GM18505 (cell line): ENCODE measurements around the gene CPED1.

Experiments used
- ATAC-seq: cut with Tn5 transposase; IDR thresholded peaks from one replicate; pipeline ENCODE4 v1.9.1; 2021; ENCODE audit not compliant: unreplicated experiment
- POLR2A ChIP-seq: IDR thresholded peaks from 4 replicates; pipeline ENCODE4 v1.6.1; 2011; ENCODE audit warnings: borderline replicate concordance; ENCODE audit not compliant: insufficient read depth, insufficient read length; ENCODE audit errors: extremely low read depth

CPED1 gene

GRCh38 chr7:121005996-121006584 is 17.6 kb downstream of the CPED1 start:
- no peak for ATAC-seq
- TF ChIP-seq POLR2A: no peak

GRCh38 chr7:121006711-121007315 is 18.3 kb downstream of the CPED1 start:
- no peak for TF ChIP-seq POLR2A

GRCh38 chr7:121008816-121009215 is 20.3 kb downstream of the CPED1 start:
- ATAC-seq: no peak
- no peak for TF ChIP-seq POLR2A

More at GRCh38 chr7:121006711-121007315, 18.3 kb downstream of the CPED1 start:
- ATAC-seq: no peak

- ATAC-seq: no peak
- no peak for TF ChIP-seq POLR2A
Measured at GRCh38 chr7:121011401-121011800, 22.9 kb downstream of the CPED1 start.

GRCh38 chr7:121012170-121012874 is 23.8 kb downstream of the CPED1 start:
- no peak for TF ChIP-seq POLR2A
- ATAC-seq: no peak

GRCh38 chr7:121012919-121013318 is 24.4 kb downstream of the CPED1 start:
- no peak for TF ChIP-seq POLR2A
- ATAC-seq: no peak

- no peak for ATAC-seq
- no peak for TF ChIP-seq POLR2A
Measured at GRCh38 chr7:121015560-121015959, 27.0 kb downstream of the CPED1 start.

GRCh38 chr7:121016966-121017365 is 28.5 kb downstream of the CPED1 start:
- ATAC-seq: no peak
- no peak for TF ChIP-seq POLR2A

GRCh38 chr7:121017586-121017985 is 29.1 kb downstream of the CPED1 start:
- no peak for TF ChIP-seq POLR2A
- no peak for ATAC-seq

- TF ChIP-seq POLR2A: no peak
- no peak for ATAC-seq
Measured at GRCh38 chr7:121019018-121019417, 30.5 kb downstream of the CPED1 start.

GRCh38 chr7:121020249-121020988 is 31.9 kb downstream of the CPED1 start:
- no peak for ATAC-seq
- TF ChIP-seq POLR2A: no peak

- no peak for ATAC-seq
- TF ChIP-seq POLR2A: no peak
Measured at GRCh38 chr7:121020989-121021969, 32.8 kb downstream of the CPED1 start.
